CD14-positive monocyte (primary cell): ENCODE data around the gene SLC16A11. TPM values are rescaled to one million over a fixed set of nuclear protein-coding genes. Genes with fewer than 3 reads are reported as not detected.

Experiments used
- DNase-seq, 3 donors: peaks; one replicate each; pipeline ENCODE4 v3.0.0-alpha.2; 2011 to 2022
- H2AFZ ChIP-seq: 2 replicates; pipeline ENCODE4 v1.6.0; 2012; ENCODE audit warnings: mild to moderate bottlenecking, low read depth, low read length, inconsistent platforms; ENCODE audit not compliant: insufficient read depth, poor library complexity, severe bottlenecking
- H3K27ac ChIP-seq, 2 donors: 1 replicate in 1 of 2; 2 replicates in 1 of 2; pipeline ENCODE4 v1.5.1; 2012 to 2013; ENCODE audit warnings: low read length in 2 of 2, control low read depth in 1 of 2, inconsistent platforms in 1 of 2, low read depth in 1 of 2, mild to moderate bottlenecking in 1 of 2
- H3K27me3 ChIP-seq, 2 donors: one replicate each; pipeline versions ENCODE4 v1.6.0 to v1.6.1; 2011 to 2013; ENCODE audit warnings: low read length in 2 of 2; ENCODE audit not compliant: control insufficient read depth in 2 of 2, insufficient read depth in 2 of 2
- H3K36me3 ChIP-seq, 2 donors: replicated peaks in 1 of 2; 1 replicate in 1 of 2; 2 replicates in 1 of 2; pipeline versions ENCODE4 v1.5.1 to v1.6.1; 2012 to 2013; ENCODE audit warnings: low read length in 2 of 2, control low read depth in 1 of 2, inconsistent platforms in 1 of 2, mild to moderate bottlenecking in 1 of 2; ENCODE audit not compliant: insufficient read depth in 2 of 2, control insufficient read depth in 1 of 2
- H3K4me1 ChIP-seq, 2 donors: 1 replicate in 1 of 2; 2 replicates in 1 of 2; pipeline versions ENCODE4 v1.5.1 to v1.6.1; 2012 to 2013; ENCODE audit warnings: low read length in 2 of 2, control low read depth in 1 of 2, inconsistent platforms in 1 of 2, mild to moderate bottlenecking in 1 of 2, moderate library complexity in 1 of 2; ENCODE audit not compliant: insufficient read depth in 2 of 2, control insufficient read depth in 1 of 2
- H3K4me2 ChIP-seq: replicated peaks from 2 replicates; pipeline ENCODE3; 2012; ENCODE audit warnings: low read length, moderate library complexity, mild to moderate bottlenecking; ENCODE audit not compliant: poor library complexity, severe bottlenecking; ENCODE audit errors: extremely low read depth
- H3K4me3 ChIP-seq, 3 experiments: fragments of 200-600 bp in 1 of 3; sonication (generic) in 1 of 3; replicated peaks in 1 of 3; 1 replicate in 2 of 3; 2 replicates in 1 of 3; pipeline ENCODE4 v1.5.1; 2011 to 2013; ENCODE audit warnings: low read length in 3 of 3, mild to moderate bottlenecking in 3 of 3, control low read depth in 2 of 3, low read depth in 2 of 3, inconsistent platforms in 1 of 3, moderate library complexity in 1 of 3
- H3K79me2 ChIP-seq: 2 replicates; pipeline ENCODE4 v1.6.0; 2012; ENCODE audit warnings: mild to moderate bottlenecking, control low read depth, inconsistent platforms, low read length, moderate library complexity; ENCODE audit not compliant: insufficient read depth
- H3K9ac ChIP-seq: 2 replicates; pipeline ENCODE4 v1.6.0; 2017; ENCODE audit warnings: low read length, mild to moderate bottlenecking; ENCODE audit not compliant: insufficient read depth, poor library complexity, severe bottlenecking
- H3K9me3 ChIP-seq, 2 donors: replicated peaks in 1 of 2; 1 replicate in 1 of 2; 2 replicates in 1 of 2; pipeline versions ENCODE4 v1.5.1 to v1.6.1; 2012 to 2013; ENCODE audit warnings: low read length in 2 of 2, control low read depth in 1 of 2; ENCODE audit not compliant: control insufficient read depth in 1 of 2, insufficient read depth in 1 of 2
- H4K20me1 ChIP-seq: 2 replicates; pipeline ENCODE4 v1.6.0; 2012; ENCODE audit warnings: mild to moderate bottlenecking, low read length, control low read depth, moderate library complexity; ENCODE audit not compliant: insufficient read depth
- H3K27ac Mint-ChIP-seq, 7 donors: one replicate each; pipeline ENCODE4 v1.8.0; 2020; ENCODE audit warnings: mild to moderate bottlenecking in 7 of 7, mixed read lengths in 7 of 7, moderate library complexity in 6 of 7, inconsistent platforms in 2 of 7
- H3K27me3 Mint-ChIP-seq, 3 donors: one replicate each; pipeline ENCODE4 v1.8.0; 2021 to 2022; ENCODE audit warnings: low read depth in 3 of 3, mild to moderate bottlenecking in 3 of 3, mixed read lengths in 3 of 3, moderate library complexity in 3 of 3, inconsistent platforms in 1 of 3
- H3K36me3 Mint-ChIP-seq, 2 donors: one replicate each; pipeline ENCODE4 v1.8.0; 2020; ENCODE audit warnings: mixed read lengths in 2 of 2, inconsistent platforms in 1 of 2, mild to moderate bottlenecking in 1 of 2
- H3K4me1 Mint-ChIP-seq: one replicate; pipeline ENCODE4 v1.8.0; 2020; ENCODE audit warnings: mild to moderate bottlenecking, mixed read lengths
- H3K4me3 Mint-ChIP-seq, 2 donors: one replicate each; pipeline ENCODE4 v1.8.0; 2020; ENCODE audit warnings: mild to moderate bottlenecking in 2 of 2, mixed read lengths in 2 of 2, moderate library complexity in 1 of 2
- H3K9me3 Mint-ChIP-seq, 7 donors: one replicate each; pipeline ENCODE4 v1.8.0; 2020 to 2022; ENCODE audit warnings: mixed read lengths in 7 of 7, mild to moderate bottlenecking in 6 of 7, moderate library complexity in 6 of 7, inconsistent platforms in 2 of 7
- WGBS: methylation state at CpG from one replicate; pipeline ENCODE4 v1.1.5; 2013; ENCODE audit warnings: missing lambda C conversion rate; ENCODE audit not compliant: insufficient coverage; 5-methylcytosine and 5-hydroxymethylcytosine counted together
- intact Hi-C, 2 donors: fragments of 100-400 bp; cut with micrococcal nuclease; formaldehyde crosslinking; loops; one replicate each; pipeline versions ENCODE4 v1.15.0 to v1.15.1; 2023
- polyA plus RNA-seq, 3 donors: library from polyadenylated mRNA; depleted of rRNA in 1 of 3; unstranded in 2 of 3; stranded (reverse) in 1 of 3; fragments of 300-500 nt in 2 of 3; fragments of >200 nt in 1 of 3; fragmentation: Illumina TruSeq in 2 of 3; gene quantifications; 1 replicate in 2 of 3; 2 replicates in 1 of 3; pipeline ENCODE4 v1.2.3, GENCODE V29; 2012 to 2021
- TF ChIP-seq, protein P1 (sequence below): fragments of 200-600 bp; IDR thresholded peaks from one replicate; pipeline ENCODE4 v1.8.0; 2022; ENCODE audit warnings: antibody characterized with exemption, mild to moderate bottlenecking

Gene SLC16A11
- polyA plus RNA-seq, 3 donors = not detected

DNA sequence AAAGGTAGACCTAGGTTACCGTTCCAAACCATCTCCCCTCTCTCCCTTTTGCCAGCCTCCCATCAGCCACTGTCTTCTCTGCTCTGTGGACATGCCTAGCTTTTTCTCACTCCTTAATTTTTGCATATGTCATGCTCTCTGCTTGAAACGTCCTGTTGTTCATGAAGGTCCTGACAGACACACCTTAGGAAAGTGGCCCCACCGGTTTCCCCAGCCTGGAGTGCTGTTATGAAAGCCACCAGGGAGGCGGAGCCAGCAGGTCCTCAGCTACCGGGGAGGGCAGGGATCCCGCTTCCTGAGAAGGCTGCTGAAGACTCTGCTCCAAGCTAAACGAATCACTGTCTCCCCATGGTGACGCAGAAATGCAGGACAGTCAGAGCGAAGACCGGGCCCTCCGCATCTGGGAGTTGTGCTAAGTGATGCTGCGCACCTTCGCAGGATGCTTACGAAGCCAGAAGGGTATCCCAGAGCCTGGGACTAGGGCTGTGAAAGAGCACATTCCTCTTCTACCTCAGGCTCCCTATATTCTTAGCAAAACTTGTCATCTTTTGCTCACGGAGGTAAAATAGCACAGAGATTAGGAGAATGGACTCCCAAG is 2.3 kb upstream of the SLC16A11 start:
- Histone ChIP-seq H2AFZ (peak overlapping the region; percentile 55), H3K27ac (no peak overlapping the region), H3K36me3 (no peaks in the 10 kb centered on the region), H3K4me1 (peaks cover 43 to 46% of the 10 kb centered on the region in 2 donors), H3K27me3 (peaks cover 32 to 44% of the 10 kb centered on the region in 2 donors), H3K79me2 (no peaks in the 10 kb centered on the region), H3K9me3 (peaks cover 0 to 4% of the 10 kb centered on the region in 2 donors), H4K20me1 (peaks cover 4% of the 10 kb centered on the region), H3K9ac (no peak overlapping the region), H3K4me3 (peak overlapping the region; percentile 21 to 65 (median 33)), H3K4me2 (peak overlapping the region; percentile 73)
- Mint-ChIP-seq H3K9me3 (peaks cover 0 to 11% (median 4%) of the 10 kb centered on the region in 7 donors), H3K36me3 (peaks cover 0 to 1% of the 10 kb centered on the region in 2 donors), H3K27me3 (peaks cover 41 to 50% (median 49%) of the 10 kb centered on the region in 3 donors), H3K27ac (peak overlapping the region in 6 of 7 donors; percentile 26 to 89 (median 66)), H3K4me3 (peak overlapping the region; percentile 71 to 92), H3K4me1 (peaks cover 34% of the 10 kb centered on the region)
- peak in 1 of 3 donors; percentile 32 for DNase-seq
- 9% methylated on average over 13 of the region's 15 CpGs for WGBS
- TF ChIP-seq, protein P1, sequence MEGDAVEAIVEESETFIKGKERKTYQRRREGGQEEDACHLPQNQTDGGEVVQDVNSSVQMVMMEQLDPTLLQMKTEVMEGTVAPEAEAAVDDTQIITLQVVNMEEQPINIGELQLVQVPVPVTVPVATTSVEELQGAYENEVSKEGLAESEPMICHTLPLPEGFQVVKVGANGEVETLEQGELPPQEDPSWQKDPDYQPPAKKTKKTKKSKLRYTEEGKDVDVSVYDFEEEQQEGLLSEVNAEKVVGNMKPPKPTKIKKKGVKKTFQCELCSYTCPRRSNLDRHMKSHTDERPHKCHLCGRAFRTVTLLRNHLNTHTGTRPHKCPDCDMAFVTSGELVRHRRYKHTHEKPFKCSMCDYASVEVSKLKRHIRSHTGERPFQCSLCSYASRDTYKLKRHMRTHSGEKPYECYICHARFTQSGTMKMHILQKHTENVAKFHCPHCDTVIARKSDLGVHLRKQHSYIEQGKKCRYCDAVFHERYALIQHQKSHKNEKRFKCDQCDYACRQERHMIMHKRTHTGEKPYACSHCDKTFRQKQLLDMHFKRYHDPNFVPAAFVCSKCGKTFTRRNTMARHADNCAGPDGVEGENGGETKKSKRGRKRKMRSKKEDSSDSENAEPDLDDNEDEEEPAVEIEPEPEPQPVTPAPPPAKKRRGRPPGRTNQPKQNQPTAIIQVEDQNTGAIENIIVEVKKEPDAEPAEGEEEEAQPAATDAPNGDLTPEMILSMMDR = peak; percentile 65
- intact Hi-C loops = loop anchor here in 1 of 2 donors (2.0 kb wide), 1 partner anchor 251 kb away; no protein-coding TSS in a partner anchor

DNA sequence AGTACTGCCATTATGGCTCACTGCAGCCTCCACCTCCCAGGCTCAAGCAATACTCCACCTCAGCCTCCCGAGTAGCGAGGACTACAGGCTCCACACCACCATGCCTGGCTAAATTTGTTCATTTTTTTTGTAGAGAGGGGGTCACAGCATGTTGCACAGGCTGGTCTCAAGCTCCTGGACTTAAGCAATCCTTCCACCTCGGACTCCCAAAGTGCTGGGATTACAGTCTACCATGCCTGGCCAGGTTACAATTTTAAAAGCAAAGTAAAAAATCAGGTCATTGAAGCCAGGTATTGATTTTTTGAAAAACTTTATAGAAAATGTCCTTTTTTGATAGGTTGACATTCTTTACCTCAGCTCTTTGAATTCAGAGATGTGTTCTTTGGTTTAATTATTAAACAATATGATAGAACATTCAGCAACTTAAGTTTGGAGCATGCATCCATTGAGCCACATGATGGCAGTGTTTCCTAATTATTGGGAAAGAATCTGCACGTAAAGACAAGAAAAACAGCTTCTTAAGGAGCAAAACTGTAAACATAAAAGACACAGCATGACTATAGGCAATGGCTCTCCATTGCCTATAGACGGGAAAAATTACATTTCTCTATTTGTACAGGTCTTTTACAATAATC is 1.7 kb upstream of the SLC16A11 start:
- Mint-ChIP-seq H3K4me3 (peak overlapping the region in 1 of 2 donors; percentile 92), H3K27me3 (peaks cover 41 to 56% (median 49%) of the 10 kb centered on the region in 3 donors), H3K9me3 (peaks cover 0 to 11% (median 4%) of the 10 kb centered on the region in 7 donors), H3K27ac (peak overlapping the region in 2 of 7 donors; percentile 6 to 58), H3K4me1 (peaks cover 34% of the 10 kb centered on the region), H3K36me3 (peaks cover 1 to 4% of the 10 kb centered on the region in 2 donors)
- Histone ChIP-seq H3K79me2 (no peaks in the 10 kb centered on the region), H4K20me1 (peaks cover 4% of the 10 kb centered on the region), H3K9me3 (peaks cover 0 to 4% of the 10 kb centered on the region in 2 donors), H3K4me2 (peak overlapping the region; percentile 73), H3K9ac (no peak overlapping the region), H2AFZ (peak overlapping the region; percentile 55), H3K4me1 (peaks cover 43 to 46% of the 10 kb centered on the region in 2 donors), H3K27ac (no peak overlapping the region), H3K27me3 (peaks cover 32 to 46% of the 10 kb centered on the region in 2 donors), H3K36me3 (no peaks in the 10 kb centered on the region), H3K4me3 (peak overlapping the region in 2 of 3 experiments; percentile 33 to 65)
- DNase-seq = peak; percentile 67 to 71 (median 70)
- 40% methylated on average over 2 of the region's 5 CpGs for WGBS
- intact Hi-C loops = loop anchor here (1.0 to 2.0 kb wide), 3 partner anchors 129 to 251 kb away; no protein-coding TSS in a partner anchor
- TF ChIP-seq, protein P1 = peak; percentile 89
